PFSK-1 (cell line): ENCODE measurements around the gene FCHO1.

ENCODE experiments used
- FOXP2 ChIP-seq: optimal IDR thresholded peaks from 2 replicates; pipeline ENCODE3; 2011; ENCODE audit warnings: borderline replicate concordance, control low read depth, inconsistent platforms; ENCODE audit not compliant: insufficient read depth; ENCODE audit errors: extremely low read length, extremely low read depth
- POLR2AphosphoS5 ChIP-seq: IDR thresholded peaks from 2 replicates; pipeline ENCODE4 v1.6.1; 2012; ENCODE audit warnings: low read depth, mild to moderate bottlenecking, control low read depth, low read length, moderate library complexity
- SIN3A ChIP-seq: IDR thresholded peaks from 2 replicates; pipeline ENCODE4 v1.6.1; 2012; ENCODE audit warnings: mild to moderate bottlenecking, low read length, moderate library complexity, borderline replicate concordance; ENCODE audit not compliant: insufficient read depth
- TAF1 ChIP-seq: IDR thresholded peaks from 2 replicates; pipeline ENCODE4 v1.6.1; 2012; ENCODE audit warnings: low read length, control low read depth, borderline replicate concordance; ENCODE audit not compliant: insufficient read depth
- TF ChIP-seq, protein P1 (sequence below), 2 experiments: IDR thresholded peaks; 2 replicates each; pipeline versions ENCODE4 v1.6.1 to v1.8.0; 2011 to 2012; ENCODE audit warnings: low read depth in 2 of 2, low read length in 2 of 2, control low read depth in 1 of 2, inconsistent platforms in 1 of 2, mild to moderate bottlenecking in 1 of 2, moderate library complexity in 1 of 2; ENCODE audit not compliant: insufficient read depth in 1 of 2

FCHO1 gene

DNA sequence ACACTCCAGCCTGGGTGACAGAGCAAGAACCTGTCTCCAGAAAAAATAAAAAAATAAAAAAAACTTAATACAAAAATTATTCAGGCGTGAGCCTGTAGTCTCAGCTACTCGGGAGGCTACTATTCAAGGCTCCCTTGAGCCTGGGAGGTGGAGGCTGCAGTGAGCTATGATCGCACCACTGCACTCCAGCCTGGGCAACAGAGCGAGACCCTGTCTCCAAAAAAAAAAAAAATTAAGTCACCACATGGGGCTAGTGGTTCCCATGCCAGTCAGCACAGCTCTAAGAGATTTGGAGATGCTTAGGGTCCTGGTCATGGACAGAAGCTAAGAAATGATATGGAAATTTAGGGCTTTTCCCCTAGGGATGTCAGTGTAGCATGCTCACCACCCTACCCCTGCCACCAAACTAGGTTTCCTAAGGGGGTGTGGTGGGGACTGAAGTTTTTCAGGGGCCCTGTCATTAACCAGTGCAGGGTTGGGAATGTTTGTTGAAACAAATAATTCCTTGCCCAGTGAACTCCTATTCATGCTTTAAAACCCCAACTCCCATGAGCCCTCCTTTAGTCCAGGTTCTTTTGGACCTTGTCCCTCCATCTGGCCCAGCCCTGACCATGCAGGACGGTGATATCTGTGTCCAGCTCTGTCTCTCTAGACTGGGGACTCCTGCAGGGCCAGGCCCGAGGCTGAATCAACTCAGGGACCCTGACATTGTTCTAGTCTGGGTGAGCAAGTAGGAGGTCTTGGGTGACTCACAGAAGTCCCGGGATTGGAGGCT, 1.8 kb downstream of the FCHO1 start:
- TF ChIP-seq SIN3A, result no peak
- no peak for TF ChIP-seq TAF1
- TF ChIP-seq POLR2AphosphoS5, result no peak
- TF ChIP-seq FOXP2, result no peak
- TF ChIP-seq, protein P1, sequence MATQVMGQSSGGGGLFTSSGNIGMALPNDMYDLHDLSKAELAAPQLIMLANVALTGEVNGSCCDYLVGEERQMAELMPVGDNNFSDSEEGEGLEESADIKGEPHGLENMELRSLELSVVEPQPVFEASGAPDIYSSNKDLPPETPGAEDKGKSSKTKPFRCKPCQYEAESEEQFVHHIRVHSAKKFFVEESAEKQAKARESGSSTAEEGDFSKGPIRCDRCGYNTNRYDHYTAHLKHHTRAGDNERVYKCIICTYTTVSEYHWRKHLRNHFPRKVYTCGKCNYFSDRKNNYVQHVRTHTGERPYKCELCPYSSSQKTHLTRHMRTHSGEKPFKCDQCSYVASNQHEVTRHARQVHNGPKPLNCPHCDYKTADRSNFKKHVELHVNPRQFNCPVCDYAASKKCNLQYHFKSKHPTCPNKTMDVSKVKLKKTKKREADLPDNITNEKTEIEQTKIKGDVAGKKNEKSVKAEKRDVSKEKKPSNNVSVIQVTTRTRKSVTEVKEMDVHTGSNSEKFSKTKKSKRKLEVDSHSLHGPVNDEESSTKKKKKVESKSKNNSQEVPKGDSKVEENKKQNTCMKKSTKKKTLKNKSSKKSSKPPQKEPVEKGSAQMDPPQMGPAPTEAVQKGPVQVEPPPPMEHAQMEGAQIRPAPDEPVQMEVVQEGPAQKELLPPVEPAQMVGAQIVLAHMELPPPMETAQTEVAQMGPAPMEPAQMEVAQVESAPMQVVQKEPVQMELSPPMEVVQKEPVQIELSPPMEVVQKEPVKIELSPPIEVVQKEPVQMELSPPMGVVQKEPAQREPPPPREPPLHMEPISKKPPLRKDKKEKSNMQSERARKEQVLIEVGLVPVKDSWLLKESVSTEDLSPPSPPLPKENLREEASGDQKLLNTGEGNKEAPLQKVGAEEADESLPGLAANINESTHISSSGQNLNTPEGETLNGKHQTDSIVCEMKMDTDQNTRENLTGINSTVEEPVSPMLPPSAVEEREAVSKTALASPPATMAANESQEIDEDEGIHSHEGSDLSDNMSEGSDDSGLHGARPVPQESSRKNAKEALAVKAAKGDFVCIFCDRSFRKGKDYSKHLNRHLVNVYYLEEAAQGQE (IDR thresholded peaks at IDR 0.05; ENCODE audit: insufficient read depth in 1 of 2, low read depth in 2 of 2, low read length in 2 of 2), result no peak

DNA sequence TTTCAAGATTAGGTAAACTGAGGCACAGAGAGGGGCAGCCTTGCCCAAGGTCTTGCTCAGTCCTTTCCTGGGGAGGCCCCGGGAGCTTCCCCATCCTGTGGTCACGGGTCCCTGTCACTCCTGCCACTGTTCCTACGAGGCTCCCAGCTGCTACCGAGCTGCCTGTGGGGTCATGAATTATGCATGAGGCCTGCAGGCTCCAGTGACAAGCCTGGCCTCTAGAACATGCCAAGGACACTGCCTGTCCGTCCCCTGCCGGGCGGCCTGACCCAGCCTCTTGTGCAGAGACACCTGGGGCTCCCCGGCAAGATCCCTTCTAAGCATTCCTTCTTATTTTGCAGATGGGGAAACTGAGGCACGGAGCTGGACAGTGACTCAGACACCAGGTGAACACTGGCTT, 2.7 kb downstream of the FCHO1 start:
- TF ChIP-seq POLR2AphosphoS5 (no peak), FOXP2 (no peak), SIN3A (no peak), TAF1 (no peak)
- TF ChIP-seq, protein P1 (IDR thresholded peaks at IDR 0.05; ENCODE audit: insufficient read depth in 1 of 2, low read depth in 2 of 2, low read length in 2 of 2), result no peak

DNA sequence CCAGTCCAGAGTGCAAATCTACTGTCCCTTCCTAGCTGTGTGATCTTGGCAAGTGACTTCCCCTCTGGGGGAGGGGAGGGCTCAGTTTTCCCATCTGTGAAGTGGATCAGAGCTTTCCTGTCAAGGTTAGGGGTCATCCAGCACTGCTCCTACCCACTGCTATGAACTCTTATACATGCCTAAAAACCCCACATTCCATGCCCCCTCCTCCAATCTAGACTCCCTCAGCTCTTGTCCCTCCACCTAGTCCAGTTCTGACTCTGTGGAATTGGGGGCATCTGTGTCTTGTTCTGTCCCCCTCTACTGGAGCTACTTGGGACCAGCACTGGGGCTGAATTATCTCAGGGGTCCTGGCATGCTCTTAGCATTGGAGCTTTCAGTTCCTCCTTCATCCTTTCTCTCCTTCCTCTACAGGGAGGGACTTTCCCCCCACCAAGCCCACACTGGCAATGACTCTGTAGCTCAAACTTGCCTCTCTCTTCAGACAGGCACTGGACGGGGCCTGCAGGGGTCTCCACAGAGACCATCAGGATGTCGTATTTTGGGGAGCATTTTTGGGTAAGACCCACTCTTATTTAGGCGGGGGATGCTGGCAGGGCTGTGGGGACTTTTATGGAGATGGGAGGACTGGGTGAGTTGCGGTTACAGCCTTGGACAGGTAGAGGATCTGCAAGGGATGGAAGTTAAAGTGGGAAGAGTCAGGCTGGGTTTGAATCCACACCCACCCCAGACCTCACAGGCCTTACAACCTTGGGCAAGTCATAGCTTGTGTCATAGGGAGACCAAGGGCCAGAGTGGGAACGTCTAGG, 3.6 kb downstream of the FCHO1 start:
- no peak for TF ChIP-seq POLR2AphosphoS5
- TF ChIP-seq, protein P1 (IDR thresholded peaks at IDR 0.05; ENCODE audit: insufficient read depth in 1 of 2, low read depth in 2 of 2, low read length in 2 of 2), result no peak
- TF ChIP-seq FOXP2, result no peak
- no peak for TF ChIP-seq SIN3A
- TF ChIP-seq TAF1, result no peak

DNA sequence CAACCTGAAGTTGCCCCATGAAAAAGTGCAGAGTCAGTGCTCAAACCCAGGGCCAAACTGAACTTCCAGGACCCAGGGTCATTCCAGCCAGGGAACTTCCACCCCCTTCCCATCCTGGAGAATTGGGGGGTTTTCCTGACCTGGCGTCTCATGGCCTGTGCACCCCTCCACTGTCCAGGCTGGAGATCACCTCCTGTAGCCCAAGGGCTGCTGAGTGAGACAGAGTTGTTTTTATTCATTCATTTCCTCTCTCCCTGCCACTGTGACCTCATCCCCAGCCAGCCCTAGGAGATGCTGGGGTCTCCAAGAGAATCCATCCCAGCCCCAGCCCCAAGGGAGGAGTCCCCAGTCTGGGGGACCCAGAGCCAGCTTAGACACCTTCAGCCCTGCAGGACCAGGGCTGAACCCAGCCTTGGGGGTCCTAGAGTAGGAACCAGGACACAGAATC, 4.2 kb downstream of the FCHO1 start:
- TF ChIP-seq, protein P1 (IDR thresholded peaks at IDR 0.05; ENCODE audit: insufficient read depth in 1 of 2, low read depth in 2 of 2, low read length in 2 of 2), result no peak
